ENCODE data around the gene ROMO1. TPM values are rescaled to one million over a fixed set of nuclear protein-coding genes. Genes with fewer than 3 reads are reported as not detected.
A peak's percentile ranks its signal among the peaks of the same experiment; 100 is the strongest.
"Not testable (repeated sequence)": the region's sequence is repeated elsewhere in the genome, so short reads cannot be mapped to it uniquely, and the experiment has no call there.

Gene ROMO1
- total RNA-seq, 1 experiment from 2014 or later: 207 TPM

- 0 out of 7 replicates have a peak overlapping the region, but pooled peaks of 1 of the 3 experiments have one; percentile 65 for H3K27ac Mint-ChIP-seq
- H2BK20ac ChIP-seq (ENCODE audit: low read depth, low read length, poor library complexity, severe bottlenecking); H3K79me1 ChIP-seq (ENCODE audit: insufficient read depth, low read depth, low read length, poor library complexity, severe bottlenecking); H2BK5ac ChIP-seq (ENCODE audit: insufficient read length, low read length); H3K4me1 ChIP-seq (ENCODE audit: insufficient read depth, low read length); H3K4me2 ChIP-seq (ENCODE audit: insufficient read depth, insufficient read length, low read length); H3K4me3 Mint-ChIP-seq; H3K27me3 Mint-ChIP-seq (ENCODE audit: low read depth); H4K91ac ChIP-seq (ENCODE audit: insufficient read length, low read depth, low read length); DNase-seq; H3K9ac ChIP-seq (ENCODE audit: extremely low read depth, insufficient read length, low read length); H4K5ac ChIP-seq (ENCODE audit: insufficient read length, low read depth, low read length); H2BK12ac ChIP-seq (ENCODE audit: insufficient read length, low read depth, low read length); H2AFZ ChIP-seq (ENCODE audit: low read length); H3T11ph ChIP-seq (ENCODE audit: low read length); H3K23ac ChIP-seq (ENCODE audit: insufficient read length, low read depth, low read length); H3K79me2 ChIP-seq (ENCODE audit: insufficient read depth, low read length); H3K23me2 ChIP-seq (ENCODE audit: insufficient read length, low read depth, low read length, poor library complexity, severe bottlenecking); H3K56ac ChIP-seq (ENCODE audit: insufficient read length, low read depth, low read length); H4K20me1 ChIP-seq (ENCODE audit: control insufficient read depth, insufficient read depth, insufficient read length); H3K14ac ChIP-seq (ENCODE audit: insufficient read depth, low read length); H4K8ac ChIP-seq (replicated peaks; ENCODE audit: insufficient read length, low read depth, low read length); H2AK5ac ChIP-seq (ENCODE audit: insufficient read length, low read length); H3K18ac ChIP-seq (ENCODE audit: insufficient read length, low read depth, low read length); H3K4me1 Mint-ChIP-seq; H3K9me3 Mint-ChIP-seq; H2BK15ac ChIP-seq (ENCODE audit: low read depth, low read length); H3K27ac ChIP-seq (ENCODE audit: insufficient read length, low read depth, low read length); H3K27me3 ChIP-seq (ENCODE audit: insufficient read depth, low read length); H2BK120ac ChIP-seq (ENCODE audit: low read depth, low read length, poor library complexity, severe bottlenecking); H3K9me3 ChIP-seq (ENCODE audit: control insufficient read depth, low read depth, low read length); H3K4ac ChIP-seq (ENCODE audit: low read depth, low read length): not testable (repeated sequence)
- H3K36me3 Mint-ChIP-seq (ENCODE audit: insufficient read depth in 1 of 3, low read depth in 3 of 3): peaks cover 42 to 93% (median 81%) of the 10 kb centered on the region in 3 experiments; a peak in 6 of 7 replicates
- no CpG with 5 or more reads among the region's 17 CpGs for WGBS (ENCODE audit: extremely low coverage, insufficient read length, low lambda C conversion rate)
Observed at GRCh38 chr20:35706591-35707529, 7.7 kb downstream of the ROMO1 start.

Measured in H9 (cell line).